Cortex of kidney (tissue), 1 donor: ENCODE data around the gene TOP3A.

Experiments
- DNase-seq: peaks from one replicate; lab custom pipeline; 2025; lab: John Stamatoyannopoulos, UW

TOP3A gene

DNA sequence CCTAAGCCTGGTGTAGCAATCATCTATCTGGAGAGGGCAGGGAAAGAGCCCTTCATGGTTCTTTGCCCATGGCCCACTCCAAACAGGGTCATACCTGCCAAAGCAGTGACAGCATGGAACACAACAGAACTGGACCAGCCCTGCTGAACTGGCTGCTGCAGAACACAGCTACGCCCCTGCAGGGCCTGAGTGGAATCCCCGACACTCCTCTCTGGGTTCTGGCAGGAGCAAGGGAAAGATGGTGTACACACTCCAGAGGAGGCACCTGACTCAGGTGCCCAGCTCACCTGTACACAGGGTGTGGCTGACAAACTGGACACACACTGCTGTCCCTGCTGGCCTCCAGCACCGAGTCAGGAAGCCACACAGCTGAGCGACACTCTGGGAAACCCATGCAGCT is 34.5 kb downstream of the TOP3A start:
- DNase-seq, result no peak

DNA sequence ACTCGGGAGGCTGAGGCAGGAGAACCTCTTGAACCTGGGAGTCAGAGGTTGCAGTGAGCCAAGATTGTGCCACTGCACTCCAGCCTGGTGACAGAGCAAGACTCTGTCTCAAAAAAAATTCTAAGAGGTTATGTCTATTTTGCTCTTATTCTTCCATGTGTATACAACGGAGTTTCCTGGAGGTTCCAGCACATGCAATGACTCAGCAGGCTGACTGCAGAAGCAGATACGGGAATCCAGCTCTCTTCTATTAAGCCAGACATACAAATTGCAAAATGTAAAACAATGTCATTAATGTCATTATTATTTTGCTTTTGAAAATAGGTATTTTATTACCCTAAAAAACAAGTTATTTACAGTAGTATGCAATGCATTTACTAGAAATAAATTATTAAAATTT is 35.9 kb downstream of the TOP3A start:
- no peak for DNase-seq

DNA sequence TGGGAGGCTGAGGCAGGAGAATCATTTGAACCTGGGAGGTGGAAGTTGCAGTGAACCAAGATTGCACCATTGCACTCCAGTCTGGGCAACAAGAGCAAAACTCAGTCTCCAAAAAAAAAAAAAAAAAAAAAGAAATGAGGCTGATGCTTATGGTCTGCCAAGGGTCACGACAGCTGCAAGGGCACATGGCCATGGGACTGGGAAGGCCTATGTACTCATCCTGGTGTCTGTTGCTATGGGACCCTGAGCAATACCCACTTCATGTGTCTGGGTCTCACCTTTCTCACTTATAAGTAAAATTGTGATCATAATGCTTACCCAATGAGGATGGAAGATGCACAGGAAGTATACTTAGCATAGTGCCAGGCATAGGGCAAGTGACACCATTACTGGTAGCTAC is 37.7 kb downstream of the TOP3A start:
- no peak for DNase-seq

DNA sequence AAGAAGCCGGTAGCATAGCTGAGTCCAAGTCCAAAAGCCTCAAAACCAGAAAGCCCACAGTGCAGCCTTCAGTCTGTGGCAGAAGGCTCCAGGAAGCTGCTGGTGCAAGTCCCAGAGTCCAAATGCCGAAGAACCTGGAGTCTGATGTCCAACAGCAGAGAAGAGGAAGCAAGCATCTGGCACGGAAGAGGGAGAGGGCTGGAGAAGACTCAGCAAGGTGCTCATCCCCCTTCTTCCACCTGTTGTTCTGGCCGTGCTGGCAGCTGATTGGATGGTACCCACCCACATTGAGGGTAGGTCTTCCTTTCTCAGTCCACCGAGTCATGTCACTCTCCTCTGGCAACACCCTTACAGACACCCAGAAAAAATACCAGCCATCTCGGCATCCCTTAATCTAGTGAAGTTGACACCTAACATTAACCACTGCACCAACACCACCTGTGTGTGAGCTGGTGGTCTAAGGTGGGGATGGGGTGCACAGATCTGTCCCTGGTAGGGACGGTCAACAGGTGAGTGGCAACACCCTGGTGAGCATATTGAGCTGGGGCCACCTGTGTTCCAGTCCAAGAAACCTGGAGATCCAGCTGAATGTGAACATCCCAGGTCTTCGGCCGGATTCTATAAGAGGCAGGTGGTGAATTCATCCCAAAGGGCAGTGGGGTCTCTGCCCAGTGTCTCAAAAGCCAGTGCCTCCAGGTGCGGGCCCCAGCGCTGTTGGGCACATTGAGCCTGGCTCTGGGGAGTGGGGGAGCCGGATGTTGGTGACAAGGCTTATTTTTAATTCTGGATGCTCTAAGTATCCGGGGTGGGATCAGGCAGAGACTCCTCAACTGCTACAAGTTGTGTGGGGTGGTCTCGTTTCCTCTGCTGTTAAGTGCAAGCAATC is 44.5 kb downstream of the TOP3A start:
- DNase-seq, result no peak

DNA sequence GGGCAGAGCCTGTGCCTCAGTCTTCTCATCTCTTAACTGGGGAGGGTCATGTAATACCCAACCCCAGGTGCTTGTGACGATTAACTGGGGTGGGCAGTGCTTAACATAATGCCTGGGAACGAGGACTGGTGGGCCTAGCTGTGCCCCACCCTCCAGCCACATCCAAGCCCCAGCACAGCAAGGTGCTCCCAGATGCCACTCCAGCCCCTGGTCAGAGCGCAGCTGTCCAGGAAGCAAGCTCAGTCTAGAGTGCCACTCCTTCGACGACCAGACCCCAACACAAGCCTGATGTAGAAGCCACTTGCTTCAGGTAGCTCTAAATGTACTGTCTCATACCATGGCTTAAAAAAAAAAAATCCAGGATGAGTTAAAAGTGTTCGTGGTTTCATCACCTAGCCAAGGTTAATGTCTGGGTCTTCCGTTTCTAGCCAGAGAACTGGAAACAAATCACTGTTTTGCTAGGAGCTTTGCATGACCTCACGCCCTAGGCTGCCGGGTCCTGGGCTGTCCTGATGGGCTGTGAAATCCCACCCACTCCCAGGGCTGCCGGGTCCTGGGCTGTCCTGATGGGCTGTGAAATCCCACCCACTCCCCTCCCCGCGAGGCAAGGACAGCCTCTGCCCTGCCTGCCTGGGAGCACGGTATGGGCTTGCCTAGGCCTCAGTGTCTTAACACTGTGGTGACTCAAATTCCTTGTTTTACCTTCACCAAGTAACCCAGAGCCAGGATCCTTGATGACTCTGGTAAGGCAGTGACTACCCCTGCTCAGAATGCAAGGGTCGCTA is 46.7 kb downstream of the TOP3A start:
- DNase-seq, result no peak

DNA sequence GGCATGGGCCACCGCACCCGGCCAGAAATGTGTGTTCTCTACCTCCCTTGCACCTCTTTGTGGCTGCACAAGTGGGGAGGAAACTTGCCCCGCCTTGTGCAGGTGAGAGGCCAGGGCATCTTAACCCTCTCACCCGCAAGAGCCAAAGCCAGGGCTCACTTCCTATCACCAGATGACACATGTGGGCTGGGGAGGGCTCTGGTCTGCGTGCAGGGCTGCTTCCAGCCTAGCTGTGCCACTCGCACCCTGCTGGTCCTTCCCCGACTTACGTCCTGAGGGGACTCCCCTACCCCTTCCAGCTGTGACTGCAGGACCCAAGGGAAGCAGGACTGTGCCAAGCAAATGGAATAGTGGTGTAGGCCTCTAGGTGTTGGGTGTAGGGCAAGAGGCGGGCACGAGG is 47.4 kb downstream of the TOP3A start:
- DNase-seq, result no peak

DNA sequence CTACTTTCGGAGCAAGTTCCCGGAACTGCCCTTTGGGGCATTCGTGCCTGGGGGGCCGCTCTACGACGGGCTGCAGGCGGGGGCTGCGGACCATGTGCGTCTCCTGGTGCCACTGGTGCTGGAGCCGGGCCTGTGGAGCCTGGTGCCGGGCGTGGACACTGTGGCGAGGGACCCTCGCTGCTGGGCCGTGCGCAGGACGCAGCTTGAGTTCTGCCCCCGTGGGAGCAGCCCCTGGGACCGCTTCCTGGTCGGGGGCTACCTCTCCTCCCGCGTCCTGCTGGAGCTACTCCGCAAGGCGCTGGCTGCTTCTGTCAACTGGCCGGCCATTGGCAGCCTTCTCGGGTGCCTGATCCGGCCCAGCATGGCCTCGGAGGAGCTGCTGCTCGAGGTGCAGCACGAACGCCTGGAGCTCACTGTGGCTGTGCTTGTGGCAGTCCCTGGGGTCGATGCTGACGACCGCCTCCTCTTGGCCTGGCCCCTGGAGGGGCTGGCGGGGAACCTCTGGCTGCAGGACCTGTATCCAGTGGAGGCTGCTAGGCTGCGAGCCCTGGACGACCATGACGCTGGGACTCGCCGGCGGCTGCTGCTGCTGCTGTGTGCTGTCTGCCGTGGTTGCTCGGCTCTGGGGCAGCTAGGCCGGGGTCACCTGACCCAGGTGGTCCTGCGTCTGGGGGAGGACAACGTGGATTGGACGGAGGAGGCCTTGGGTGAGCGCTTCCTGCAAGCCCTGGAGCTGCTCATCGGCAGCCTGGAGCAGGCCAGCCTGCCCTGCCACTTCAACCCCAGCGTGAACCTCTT is 50.7 kb downstream of the TOP3A start:
- DNase-seq, result no peak

DNA sequence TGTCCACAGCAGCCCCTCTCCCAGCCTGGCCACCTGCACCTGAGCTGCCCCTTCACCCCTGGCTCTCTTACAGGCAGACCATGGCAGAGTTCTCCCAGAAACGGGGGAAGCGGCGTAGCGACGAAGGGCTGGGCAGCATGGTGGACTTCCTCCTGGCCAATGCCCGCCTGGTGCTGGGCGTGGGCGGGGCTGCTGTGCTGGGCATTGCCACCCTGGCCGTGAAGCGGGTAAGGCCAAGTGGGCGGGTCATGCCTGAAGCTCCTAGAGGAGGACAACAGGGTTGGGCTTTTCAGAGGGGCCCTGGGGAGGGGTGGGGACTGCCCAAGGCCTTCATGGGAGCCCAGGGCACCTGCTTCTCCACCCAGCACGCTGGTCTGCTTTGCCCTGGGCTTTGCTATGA is 52.2 kb downstream of the TOP3A start:
- no peak for DNase-seq

DNA sequence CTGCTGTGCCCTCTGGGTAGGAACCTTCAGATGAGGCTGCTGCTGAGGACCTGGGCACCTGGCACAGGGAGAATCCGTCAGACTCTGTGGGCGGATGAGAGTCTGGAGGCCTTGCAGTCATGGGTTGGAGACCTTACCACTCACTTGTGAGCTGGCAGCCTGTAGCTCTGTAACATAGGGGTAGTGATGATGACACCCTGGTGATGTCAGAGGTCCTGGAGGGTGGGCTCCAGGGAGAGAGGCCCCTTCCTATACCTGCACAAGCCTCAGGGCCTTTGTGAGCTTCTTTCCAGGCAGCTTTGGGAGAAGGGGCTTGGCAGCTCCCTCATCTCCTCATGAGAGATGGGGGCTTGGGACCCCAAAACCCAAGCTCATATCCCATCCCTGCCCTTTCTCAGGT is 52.7 kb downstream of the TOP3A start:
- DNase-seq, result no peak

DNA sequence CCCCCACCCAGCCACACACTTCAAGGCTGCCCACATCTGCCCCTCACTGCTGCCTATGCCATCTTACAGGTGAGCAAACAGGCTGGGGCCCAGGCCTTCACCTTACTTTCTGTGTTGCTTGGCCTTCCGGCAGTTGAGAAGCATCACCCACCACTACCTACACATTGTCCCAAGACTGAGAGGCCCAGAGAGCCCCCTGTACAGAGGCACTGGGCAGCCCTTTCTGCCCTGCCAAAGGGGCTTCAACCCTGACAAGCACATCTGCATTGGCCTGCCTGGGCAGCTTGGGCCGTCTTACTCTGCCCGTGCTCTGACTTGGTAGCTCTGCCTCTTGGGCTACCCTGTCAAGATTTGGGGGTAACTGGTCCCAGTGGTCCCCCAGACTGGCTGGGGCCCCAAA is 53.1 kb downstream of the TOP3A start:
- no peak for DNase-seq

DNA sequence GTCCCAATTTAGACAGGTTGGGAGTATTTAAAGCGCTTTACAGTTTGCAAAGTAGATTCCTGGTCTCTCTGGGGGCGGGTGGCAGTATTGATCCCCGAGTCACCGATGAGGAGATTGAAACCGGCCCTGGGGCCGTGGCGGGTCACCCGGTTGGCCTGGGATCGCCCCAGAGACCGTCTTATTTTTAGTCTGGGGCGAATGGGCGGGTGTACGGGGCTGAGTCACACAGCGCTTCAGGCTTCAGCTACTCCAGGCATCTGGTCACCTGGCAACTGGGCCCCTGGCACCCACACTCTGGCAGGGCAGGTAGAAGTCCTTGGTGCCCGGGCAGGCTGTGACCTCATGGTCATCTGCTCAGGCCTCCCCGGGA is 53.7 kb downstream of the TOP3A start:
- DNase-seq, result no peak

DNA sequence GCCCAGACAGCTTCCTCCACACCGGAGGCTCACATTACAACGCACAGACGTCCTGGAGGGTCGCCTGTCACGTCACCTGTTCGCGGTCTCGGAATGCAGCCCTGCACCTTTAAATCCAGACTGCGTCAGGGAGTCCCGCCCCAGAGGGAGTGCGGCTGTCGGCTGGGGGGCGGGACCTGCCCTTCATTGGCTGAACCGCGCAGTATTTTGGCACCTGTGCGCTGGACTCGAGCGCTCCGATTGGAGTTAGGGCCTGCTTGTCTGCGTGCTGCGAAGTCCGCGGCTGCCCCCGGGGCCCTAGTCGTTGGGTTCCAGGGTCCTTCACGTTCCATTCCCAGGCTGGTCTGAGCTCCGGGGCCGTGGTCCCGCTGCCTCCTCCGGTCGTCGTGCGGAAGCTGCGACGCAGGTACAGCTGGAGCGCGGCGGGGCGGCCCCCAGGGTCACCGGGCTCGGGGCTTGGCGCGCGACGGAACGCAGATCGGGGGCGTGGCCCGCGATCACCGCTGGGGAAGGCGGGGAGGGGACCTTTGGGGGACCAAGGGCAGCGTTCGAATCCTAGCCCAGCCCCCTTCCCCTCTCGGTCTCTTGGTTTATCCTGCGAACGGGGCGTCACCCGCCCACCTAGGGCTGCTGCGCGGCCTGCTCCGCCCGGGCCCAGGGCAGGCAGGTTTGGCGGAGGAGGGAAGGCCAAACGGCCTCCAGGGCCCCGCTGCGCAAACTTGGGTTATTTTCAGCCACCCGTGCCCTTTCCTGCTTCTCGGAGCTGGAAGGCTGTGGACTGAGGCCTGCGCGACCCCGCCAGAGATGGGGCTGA is 54.3 kb downstream of the TOP3A start, which contains the start of gene MIEF2:
Gene MIEF2 (plus strand): TSS at position 331 of the 814 bp plus-strand sequence. CDS start 2,059 bp downstream, outside the sequence.
- no peak for DNase-seq

DNA sequence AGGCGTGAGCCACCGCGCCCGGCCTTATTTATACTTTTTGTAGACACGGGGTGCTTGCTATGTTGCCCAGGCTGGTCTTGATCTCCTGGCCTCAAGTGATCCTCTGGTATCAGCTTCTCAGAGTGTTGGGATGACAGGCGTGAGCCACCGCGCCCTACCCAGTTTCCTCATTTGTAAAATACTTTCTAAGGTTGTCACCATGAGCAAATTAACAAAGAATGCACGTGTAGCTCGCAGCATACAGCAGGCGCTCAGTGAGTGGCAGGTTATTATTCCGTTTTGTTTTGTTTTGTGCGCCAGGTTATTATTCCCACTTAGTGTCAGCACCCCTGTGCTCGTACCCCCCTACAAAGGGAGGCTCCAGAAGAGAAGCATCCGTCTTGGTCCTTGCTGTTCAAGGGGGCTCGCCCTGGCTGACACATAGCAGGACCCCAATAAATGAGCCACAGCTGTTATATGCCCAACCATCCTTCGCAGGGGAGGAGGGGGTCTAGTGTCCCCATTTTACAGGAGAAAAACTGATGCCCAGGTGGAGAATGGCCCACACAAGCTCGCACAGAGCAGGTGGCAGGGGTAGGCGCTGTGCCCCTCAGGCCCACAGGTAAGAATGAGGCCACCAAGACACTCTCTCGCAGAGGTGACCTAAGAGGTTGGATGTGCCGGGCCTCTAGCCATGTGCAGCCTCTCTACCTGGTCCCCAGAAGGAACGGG is 55.0 kb downstream of the TOP3A start:
- no peak for DNase-seq

DNA sequence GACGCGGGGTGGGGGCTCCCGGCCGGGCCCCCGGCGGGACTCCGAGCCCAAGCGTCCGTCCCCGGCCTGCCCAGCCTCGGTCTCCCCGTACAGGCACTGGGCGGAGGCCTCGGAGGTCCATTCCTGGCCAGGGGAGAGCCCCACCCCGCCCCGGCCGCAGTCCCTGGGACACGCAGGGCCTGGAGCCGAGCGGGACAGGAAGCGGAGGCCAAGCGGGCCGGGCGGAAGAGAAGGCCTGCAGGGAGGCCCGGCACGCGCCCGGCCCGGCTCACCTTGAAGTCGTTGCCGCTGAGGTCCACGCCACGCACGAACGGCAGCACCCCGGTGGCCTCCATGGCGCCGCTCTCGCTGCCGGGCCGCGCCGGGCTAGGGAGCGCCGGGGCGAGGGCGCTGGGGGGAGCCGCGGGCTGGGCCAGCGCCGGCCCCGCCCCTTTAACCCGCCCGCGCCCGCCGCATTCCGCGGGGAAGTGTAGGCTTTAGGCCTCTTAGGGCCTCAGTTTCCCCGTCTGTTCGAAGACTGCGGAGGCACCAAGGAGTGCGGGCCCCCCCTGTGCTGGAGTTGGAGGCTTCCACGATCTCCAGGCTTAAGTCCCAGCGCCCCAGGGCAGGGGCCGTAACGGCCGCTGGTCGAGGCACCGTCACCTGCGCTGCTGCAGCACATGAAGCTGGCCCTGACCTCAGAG is 56.3 kb downstream of the TOP3A start, which contains the start of gene FLII:
Gene FLII (minus strand): TSS at position 383 of the 683 bp plus-strand sequence. CDS start 48 bp downstream, at position 335.
- DNase-seq, result no peak

DNA sequence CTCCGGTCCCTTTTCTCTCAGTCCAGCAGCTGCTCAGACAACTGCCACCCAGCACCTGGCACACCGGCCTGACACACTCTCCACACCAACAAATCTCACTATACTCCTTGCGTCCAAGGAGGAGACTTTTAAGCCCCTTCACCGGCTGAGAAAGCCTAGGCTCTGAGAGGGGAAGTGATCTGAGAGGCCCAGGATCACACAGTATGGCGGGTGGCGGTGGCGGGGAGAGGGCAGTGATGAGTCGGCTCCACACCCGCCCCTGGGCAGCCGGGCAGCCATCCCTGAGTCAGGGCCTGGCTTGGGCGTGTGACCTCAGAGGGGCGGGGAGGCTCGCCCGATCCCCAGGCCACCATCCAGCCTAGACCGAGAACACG is 56.8 kb downstream of the TOP3A start:
- DNase-seq, result no peak

DNA sequence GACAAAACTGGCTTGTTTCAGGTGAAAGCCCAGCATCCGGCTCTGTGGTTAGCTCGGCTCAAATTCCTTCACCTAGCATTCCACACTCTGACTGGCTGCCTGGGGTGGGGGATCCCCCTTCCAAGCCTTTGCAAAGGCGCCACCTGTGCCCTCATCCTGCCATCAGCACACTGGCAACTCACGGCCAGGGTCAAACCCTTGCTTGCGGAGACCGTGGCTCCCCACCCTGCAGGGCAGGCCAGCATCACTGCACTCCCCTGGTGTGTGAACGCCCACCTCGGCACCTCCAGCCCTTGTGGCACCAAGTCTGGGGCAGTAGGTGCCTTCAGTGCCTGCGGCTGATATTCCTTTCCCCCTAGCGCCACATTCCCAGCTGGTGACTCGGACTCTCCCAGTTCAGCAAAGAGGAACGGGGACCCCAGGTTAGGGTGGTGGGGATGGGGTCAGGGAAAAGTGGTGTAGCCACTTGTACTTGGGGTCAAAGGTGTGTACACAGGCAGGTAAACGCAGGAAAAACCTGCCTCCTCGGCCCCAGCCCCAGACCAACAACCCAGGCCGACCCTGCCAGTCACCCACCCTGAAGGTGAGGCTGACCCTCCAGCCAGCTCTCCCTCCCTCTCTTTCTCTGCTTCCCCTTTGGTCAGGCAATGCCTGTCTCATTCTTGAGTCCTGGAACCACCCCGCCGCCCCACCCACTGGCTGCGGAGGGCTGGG is 57.4 kb downstream of the TOP3A start:
- DNase-seq, result no peak

DNA sequence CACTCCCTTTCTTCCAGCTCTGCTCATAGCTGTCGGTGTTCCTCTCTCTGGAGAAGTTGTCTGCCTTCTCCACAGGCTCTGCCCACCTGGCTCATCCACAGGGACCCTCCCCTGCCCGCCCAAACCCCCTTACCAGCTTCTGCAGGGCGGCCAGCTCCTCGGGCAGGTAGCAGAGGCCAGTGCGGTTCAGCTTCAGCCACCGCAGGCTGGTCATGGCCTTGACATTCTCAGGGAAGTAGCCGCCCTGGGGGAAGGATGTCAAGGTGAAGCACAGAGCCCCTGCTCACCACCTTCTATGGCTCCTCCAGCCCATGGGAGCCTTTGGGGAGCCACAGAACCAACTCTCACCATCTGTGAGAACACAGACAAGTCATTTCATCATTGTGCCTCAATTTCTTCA is 58.0 kb downstream of the TOP3A start:
- no peak for DNase-seq

DNA sequence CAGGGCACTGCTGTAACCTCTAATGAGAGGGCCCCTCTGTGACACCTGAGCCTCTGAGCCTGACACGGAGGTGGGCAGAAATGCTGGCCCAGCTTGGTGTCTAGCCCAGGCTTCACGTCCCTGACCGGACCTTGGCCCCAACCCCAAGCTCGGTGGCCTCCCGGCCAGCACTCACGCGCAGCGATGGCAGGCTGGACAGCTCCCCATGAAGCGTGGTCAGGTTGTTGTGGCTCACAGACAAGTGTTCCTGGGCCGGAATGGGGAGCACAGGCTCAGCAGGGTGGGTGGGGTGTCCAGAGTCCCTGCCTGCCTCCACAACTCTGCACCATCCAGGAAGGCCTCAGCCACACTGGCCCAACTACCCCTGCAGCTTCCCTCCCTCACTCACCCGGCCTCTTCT is 58.4 kb downstream of the TOP3A start:
- no peak for DNase-seq

DNA sequence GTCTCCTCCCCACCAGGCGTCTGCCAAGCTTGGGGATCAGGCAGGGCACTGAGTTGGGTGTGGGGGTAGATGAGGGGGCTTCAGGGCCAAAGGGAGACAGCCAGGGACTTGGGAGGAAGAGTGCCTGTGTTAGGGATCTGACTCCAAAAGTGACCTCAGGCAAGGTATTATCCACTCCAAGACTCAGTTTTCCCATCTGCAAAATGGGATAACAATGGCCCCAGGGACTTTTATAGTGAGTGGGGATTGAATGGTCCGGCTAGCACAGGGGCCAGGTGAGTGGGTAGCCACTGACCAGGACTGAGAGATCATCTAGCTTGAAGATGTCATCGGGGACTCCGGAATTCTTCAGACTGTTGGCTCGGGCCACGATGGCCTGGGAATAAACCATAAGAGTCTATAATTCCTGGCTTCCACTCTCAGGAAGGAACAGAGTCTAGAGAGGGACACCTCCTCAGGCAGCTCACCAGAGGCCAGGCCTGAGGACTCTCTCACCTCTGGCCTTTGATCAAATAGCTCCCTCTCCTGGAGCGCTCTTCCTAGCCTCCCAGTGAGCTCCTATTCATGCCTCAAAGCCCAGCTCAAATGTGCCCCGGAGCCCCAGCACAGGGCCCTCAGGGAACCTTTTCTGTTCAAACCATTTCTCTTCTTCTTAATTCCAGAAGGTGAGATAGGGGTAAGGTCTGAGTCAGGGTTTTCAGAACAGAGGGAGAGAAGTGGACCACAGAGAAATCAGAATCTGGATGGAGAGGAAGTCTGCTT is 59.7 kb downstream of the TOP3A start:
- DNase-seq, result no peak
